GM18867 (cell line): ENCODE results near the gene RSRC1.
A peak's percentile ranks its signal among the peaks of the same experiment; 100 is the strongest.
"Not testable (repeated sequence)": the region's sequence is repeated elsewhere in the genome, so short reads cannot be mapped to it uniquely, and the experiment has no call there.

Experiments used
- ATAC-seq: cut with Tn5 transposase; IDR thresholded peaks from one replicate; pipeline ENCODE4 v1.9.1; 2021; ENCODE audit warnings: mild to moderate bottlenecking, moderate library complexity; ENCODE audit not compliant: unreplicated experiment

Gene RSRC1

GRCh38 chr3:158312560-158313141, 202.8 kb downstream of the RSRC1 start:
- ATAC-seq = no peak

GRCh38 chr3:158313338-158313927, 203.5 kb downstream of the RSRC1 start:
- peak; percentile 55 for ATAC-seq

- peak; percentile 68 for ATAC-seq
These were observed 204.8 kb downstream of the RSRC1 start for GRCh38 chr3:158314426-158315357.

GRCh38 chr3:158329696-158330441, 220.0 kb downstream of the RSRC1 start:
- ATAC-seq = not testable (repeated sequence)

- no peak for ATAC-seq
These were observed 221.0 kb downstream of the RSRC1 start for GRCh38 chr3:158330870-158331269.

GRCh38 chr3:158333736-158334135, 223.8 kb downstream of the RSRC1 start:
- no peak for ATAC-seq

- ATAC-seq = no peak
These were observed 227.2 kb downstream of the RSRC1 start for GRCh38 chr3:158337110-158337509.

- no peak for ATAC-seq
These were observed 229.7 kb downstream of the RSRC1 start for GRCh38 chr3:158339638-158340037.

- ATAC-seq = not testable (repeated sequence)
These were observed 231.1 kb downstream of the RSRC1 start for GRCh38 chr3:158340951-158341350.

GRCh38 chr3:158347966-158348365, 238.1 kb downstream of the RSRC1 start:
- ATAC-seq = no peak

GRCh38 chr3:158350971-158351370, 241.1 kb downstream of the RSRC1 start:
- no peak for ATAC-seq

GRCh38 chr3:158352551-158352950, 242.7 kb downstream of the RSRC1 start:
- ATAC-seq = no peak

- ATAC-seq = no peak
These were observed 244.8 kb downstream of the RSRC1 start for GRCh38 chr3:158354713-158355112.

- ATAC-seq = peak; percentile 98
These were observed 246.0 kb downstream of the RSRC1 start for GRCh38 chr3:158355623-158356588.

GRCh38 chr3:158359339-158359738, 249.4 kb downstream of the RSRC1 start:
- ATAC-seq = no peak

GRCh38 chr3:158360756-158361448, 251.0 kb downstream of the RSRC1 start:
- no peak for ATAC-seq

- ATAC-seq = no peak
These were observed 258.4 kb downstream of the RSRC1 start for GRCh38 chr3:158368271-158368670.

- no peak for ATAC-seq
These were observed 259.4 kb downstream of the RSRC1 start for GRCh38 chr3:158369279-158369678.

GRCh38 chr3:158379517-158379916, 269.6 kb downstream of the RSRC1 start:
- no peak for ATAC-seq
